Umbilical cord (tissue), 2 donors: Measurements from ENCODE around the gene PLA1A. TPM values are rescaled to one million over a fixed set of nuclear protein-coding genes. Genes with fewer than 3 reads are reported as not detected.
"Not testable (repeated sequence)": the region's sequence is repeated elsewhere in the genome, so short reads cannot be mapped to it uniquely, and the experiment has no call there.

Experiments
- DNase-seq: peaks from one replicate; pipeline ENCODE4 v3.0.0-alpha.2; 2015; ENCODE audit warnings: low spot score
- total RNA-seq: library from RNA; depleted of rRNA; stranded (reverse); fragments of >200 nt; gene quantifications from one replicate; pipeline ENCODE4 v1.2.3, GENCODE V29; 2014; ENCODE audit warnings: low replicate concordance; ENCODE audit not compliant: insufficient read depth

PLA1A gene
- total RNA-seq, 1 donor from 2014 or later, result not detected

DNA sequence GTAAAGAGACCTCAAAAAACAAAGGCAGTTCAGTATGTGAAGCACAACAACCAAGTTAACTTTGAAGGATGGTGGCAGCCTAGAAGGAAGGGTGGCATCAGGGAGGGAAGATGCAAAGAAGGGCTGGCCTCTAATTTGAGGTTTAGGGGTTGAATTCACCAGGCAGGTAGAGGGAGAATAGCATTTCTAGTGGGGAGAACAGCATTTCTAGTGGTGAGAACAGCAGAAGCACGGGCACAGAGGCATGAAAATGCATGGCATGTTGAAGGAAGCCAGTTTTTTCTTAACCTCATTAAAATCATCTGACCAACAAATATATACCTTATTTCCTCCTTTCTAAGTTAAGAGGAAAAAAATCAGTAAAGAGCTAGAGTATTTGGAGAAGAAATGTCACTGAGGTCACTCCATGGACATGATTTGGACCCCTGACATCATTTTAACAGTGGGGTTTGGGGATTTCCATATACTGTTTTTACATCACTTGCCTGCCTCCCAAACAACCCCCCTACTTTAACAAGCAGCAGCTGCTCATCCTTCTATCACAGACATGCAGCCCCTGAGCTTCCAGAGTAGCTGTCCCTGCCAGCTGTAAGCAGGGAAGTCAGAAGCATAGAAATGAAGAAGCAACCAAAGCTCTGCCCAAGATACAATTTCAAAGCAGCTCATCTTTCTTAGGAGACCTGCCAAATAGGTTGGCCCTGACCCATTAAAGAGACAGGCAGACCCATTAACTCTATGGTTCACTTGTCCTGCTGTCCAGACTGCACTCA is 65.1 kb downstream of the PLA1A start:
- peak; percentile 91 for DNase-seq

DNA sequence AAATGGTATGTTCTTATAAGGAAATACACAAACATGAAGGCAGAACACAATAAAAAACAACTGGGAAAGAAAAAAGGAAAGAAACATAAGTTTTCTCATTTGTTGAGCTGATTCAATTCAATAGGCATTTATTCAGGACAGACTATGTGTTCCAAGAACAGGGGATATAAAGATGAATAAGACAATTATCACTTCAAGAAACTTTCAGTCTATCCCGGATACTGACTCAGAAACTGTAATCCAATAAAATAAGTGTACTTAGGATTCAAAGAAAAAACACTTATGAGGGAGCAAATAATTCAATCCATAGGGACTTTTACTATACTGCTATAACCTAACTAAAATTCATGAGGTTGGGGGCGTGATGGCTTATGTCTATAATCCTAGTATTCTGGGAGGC is 66.2 kb downstream of the PLA1A start:
- DNase-seq, result peak; percentile 69

DNA sequence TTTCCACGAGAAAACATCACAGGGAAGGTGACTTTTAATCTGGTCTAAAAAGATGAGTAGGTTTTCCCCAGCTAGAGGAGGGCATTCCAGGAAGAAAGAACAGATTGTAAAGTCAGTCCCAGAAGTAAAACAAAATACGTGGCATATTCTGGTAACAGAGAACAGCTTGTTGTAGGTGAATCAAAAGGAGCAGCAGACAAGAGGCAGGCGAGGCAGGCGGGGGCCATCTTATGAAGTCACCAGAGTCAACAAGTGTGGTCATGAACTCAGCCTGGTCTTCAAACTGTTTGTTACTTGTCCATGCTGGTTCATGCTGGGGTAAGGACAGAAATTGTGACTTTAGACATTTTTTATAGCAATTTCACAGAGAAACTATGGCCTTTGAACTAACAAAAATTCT is 66.7 kb downstream of the PLA1A start:
- no peak for DNase-seq

DNA sequence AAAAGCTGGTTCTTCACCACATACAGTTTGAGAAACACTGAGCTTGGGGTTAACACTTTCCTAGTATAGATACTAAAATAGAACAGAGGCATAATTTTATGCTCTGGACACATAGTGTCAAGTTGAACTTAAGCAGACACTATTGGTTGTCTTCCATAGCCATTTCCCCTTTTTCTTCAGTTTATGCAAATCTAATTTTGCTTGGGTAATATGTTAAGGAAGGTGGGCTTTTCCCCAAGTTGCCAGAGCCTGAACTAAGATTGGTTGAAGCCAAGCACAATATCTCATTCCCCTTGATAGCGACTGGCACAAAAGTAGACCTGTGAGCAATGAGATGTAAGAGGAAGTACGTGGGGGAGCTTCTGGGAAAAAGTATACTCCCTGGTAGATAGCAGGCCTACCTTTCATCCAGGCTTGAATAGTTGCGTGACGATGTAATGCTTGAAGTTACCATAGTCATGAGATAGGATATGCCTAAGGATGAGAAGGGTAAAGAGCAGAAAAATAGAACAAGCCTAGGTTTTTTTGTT is 67.2 kb downstream of the PLA1A start:
- DNase-seq, result no peak

DNA sequence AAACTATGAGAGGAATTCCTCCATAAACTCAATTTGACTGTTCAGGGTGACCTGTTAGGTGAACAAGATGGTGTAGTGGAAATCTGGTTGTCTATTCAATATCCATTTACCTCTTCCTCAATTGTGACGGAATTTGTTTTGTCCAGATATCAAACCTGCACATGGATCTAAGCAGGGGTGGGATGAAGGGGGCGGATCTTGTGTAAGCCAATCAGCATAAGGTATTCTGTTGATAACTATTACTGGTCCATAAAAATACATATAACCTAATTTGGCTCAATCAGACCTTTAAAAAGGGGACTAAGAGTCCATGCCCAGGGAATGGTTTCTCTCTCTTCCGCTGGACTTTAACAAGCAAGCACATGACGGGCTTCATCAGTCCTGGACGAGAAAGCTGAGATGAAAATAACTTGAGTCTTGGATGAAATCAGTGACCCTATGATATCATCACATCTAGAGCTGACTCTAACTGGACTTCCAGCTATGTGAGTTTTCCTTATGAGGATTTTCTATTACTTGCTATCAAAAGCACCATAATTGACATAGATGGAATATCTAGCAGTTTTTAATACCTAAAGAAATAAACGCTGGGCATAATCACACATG is 68.4 kb downstream of the PLA1A start:
- no peak for DNase-seq

DNA sequence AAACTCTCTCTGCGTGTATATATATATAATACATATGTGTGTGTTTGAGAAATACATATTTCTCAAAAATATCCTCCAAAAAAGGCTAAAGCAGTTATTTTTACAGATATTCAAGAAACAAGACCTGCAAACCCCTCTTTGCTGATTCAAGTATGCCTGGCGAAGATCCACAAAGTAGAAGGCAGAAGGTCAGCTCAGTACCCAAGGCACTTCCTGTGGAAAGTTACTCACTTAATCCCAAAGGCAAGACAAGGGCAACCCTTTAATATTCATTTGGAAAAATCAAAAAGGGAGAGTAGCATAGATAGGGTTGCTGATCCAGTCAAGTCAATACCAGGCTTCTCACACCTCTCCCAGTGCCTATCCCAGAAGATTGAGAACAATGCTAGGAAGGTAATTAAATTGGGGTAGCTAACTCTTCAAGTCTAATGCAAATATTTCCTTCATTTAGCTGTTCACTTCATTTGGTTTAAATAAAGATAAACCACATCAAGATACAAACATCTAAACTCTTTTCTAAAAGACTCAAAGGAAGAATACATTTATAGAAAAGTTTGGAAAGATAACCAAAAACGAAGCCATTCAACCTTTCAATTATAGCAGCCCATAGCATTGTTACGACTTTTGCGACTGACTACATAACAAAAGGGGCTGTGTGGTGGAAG is 72.4 kb downstream of the PLA1A start:
- no peak for DNase-seq

DNA sequence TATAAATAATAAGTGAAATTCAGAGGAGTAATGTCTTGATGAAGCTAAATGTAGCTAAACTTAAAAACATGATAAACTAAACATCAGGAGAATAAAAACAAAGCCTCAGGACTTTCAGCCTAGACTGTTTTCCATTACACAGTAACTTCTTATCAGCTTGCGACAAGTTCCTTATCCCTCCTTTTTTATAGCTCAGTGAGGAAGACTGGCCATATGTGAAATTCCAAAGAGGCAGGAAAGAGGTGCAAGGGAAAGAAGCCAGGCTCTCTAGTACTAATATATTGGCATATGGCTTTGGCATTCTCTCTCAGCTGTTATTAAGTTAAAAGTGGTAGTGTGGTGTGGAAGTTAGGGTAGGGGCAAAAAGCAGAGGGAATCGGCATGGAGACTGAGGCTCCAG is 75.1 kb downstream of the PLA1A start:
- DNase-seq, result peak; percentile 93

DNA sequence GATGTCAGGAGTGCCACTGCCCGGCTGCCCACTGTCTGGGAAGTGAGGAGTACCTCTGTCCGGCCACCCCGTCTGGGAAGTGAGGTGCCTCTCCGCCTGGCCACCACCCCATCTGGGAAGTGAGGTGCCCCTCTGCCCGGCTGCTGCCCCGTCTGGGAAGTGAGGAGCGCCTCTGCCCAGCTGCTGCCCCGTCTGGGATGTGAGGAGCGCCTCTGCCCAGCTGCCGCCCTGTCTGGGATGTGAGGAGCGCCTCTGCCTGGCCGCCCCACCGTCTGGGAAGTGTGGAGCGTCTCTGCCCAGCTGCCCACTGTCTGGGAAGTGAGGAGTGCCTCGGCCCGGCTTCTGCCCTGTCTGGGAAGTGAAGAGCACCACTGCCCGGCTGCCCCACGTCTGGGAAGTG is 76.2 kb downstream of the PLA1A start:
- DNase-seq, result no peak

DNA sequence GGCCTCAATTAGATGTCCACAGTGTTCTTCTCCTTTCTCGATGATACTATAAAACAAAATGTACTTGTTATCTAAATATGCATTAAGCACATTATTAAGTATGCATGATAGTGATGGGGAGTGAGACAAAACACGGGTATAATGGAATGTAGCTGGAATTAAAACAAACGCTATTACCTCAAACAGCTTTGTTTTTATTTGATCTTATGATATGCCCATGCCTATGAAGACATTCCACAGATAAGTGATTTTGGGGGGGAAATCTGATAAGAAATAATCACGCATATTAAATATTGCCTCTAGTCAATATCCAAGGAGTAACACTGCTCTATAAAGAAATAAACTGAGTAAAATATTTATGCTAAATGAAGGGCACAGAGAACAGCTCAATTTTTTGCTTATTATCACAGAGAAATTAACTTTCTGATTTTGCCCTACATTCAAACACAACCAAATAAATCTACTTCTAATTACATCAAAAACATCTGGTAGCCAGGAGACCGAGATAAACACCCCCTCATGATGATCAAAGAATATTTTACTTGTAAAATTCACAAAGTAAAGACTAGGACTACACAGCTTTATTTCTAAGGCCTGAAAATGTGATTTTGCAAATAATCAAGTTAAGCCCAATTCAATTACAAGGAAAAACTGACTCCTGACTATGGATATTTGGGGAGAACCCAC is 77.6 kb downstream of the PLA1A start:
- no peak for DNase-seq

DNA sequence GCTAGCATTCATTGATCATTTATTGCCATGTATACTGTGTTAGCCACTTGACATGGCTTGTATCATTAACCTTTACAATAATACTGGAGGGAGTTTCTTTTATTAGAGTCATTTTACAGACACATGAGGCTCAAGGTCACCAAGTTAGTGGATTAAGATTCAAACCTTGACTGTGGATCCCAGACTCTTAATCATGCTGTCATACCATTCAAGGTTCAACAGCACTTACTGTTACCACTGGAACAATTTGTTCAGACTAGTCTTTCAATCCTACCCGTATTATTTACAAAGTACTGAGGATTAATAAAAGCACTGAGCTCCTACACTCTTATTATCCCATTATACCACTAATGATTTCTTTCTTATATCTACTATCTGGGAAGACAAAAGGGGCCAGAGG is 78.3 kb downstream of the PLA1A start:
- DNase-seq, result no peak

DNA sequence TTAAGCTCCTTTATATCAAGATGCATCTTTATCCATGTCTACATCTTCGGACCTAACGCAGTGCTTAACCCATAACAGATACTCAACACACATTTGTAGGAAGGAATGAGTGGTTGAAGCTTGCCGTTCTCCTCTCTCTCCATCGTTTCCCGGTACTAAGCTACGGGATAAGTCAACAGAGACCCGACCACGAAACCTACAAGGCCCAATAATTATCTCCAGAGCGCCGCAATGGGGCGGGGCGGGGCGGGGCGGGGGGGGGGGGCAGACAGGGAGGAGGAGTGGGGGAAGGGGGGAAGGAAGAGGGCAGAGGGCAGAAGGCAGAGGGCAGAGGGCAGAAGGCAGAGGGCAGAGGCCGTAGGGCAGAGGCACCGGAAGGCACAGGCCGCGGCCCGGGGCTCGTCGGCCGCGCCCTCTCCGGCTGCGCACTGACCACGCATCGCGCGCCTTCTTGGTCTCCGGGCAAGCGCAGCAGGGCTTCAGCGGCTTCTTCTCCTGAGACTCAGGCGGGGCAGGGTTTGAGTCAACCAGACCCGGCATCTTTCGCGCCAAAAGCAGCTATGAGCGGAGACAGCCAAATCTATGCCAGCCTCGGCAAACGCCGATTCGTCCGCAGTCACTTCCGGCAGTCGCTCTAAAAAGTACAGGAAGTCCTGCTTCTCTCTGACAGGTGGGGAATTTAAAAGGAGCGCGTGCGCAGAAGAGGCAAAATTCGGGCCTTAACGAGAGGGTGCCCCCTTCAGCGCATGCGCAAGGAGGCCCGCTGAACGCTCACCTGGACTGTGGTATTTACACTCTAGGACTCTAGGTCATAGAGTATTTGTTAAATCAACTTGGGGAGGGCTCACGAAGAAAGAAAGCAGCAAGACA is 79.3 kb downstream of the PLA1A start, which contains the start of gene COX17:
COX17 (minus strand) TSS at position 636 of the 870 bp plus-strand sequence; CDS start at position 540, 96 bp downstream.
- peak; percentile 99 for DNase-seq

DNA sequence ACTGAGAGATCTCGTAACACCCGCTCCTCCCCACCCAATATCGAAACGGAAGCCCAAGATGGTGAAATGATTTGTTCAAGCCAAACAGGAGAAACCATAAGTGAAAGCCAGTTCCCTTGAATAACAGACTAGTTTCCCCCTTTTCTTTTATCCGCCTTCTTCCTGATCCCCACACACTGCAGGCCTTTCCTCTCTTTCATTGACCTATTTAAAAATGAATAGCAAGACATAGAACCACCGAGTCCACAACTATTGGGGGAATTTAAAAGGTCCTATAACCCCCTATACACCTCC is 79.9 kb downstream of the PLA1A start:
- no peak for DNase-seq

DNA sequence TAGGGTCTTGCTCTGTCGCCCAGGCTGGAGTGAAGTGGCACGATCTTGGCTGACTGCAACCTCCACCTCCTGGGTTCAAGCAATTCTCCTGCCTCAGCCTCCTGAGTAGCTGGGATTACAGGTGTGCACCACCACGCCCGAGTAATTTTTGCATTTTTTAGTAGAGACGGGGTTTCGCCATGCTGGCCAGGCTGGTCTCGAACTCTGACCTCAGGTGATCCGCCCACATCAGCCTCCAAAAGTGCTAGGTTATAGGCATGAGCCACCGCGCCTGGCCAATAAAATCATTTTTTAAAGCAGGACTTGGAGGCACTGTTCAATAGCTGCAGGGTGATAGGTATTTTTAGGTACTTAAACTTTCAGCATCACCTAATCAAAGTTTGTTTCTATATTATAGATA is 80.5 kb downstream of the PLA1A start:
- DNase-seq, result not testable (repeated sequence)

Other genes with a start within 250 kb of the PLA1A start
- 45.7 TPM for gene TMEM39A, start 134.3 kb upstream of the PLA1A start, total RNA-seq
- gene POGLUT1, start 128.9 kb upstream of the PLA1A start, total RNA-seq, result 12.3 TPM
- gene TIMMDC1, start 99.3 kb upstream of the PLA1A start, total RNA-seq, result 27.2 TPM
- gene CD80, start 38.3 kb upstream of the PLA1A start, total RNA-seq, result 4.1 TPM
- gene ADPRH, start 18.4 kb upstream of the PLA1A start, total RNA-seq, result 4.6 TPM
- gene POPDC2, start 62.7 kb downstream of the PLA1A start, total RNA-seq, result 9.4 TPM
- 25.8 TPM for gene COX17, start 79.5 kb downstream of the PLA1A start, total RNA-seq
- 14.2 TPM for gene CFAP91, start 105.1 kb downstream of the PLA1A start, total RNA-seq
- gene NR1I2, start 184.2 kb downstream of the PLA1A start, total RNA-seq, result 0.96 TPM